ENCODE results near the gene CXCR5.

Gene CXCR5

GRCh38 chr11:118911113-118911879 is 27.6 kb downstream of the CXCR5 start:
- Histone ChIP-seq H3K18ac (ENCODE audit: low read depth in 1 of 2, low read length in 2 of 2) (peak overlapping the region; percentile 96 to 99), H3K4me3 (ENCODE audit: insufficient read depth in 1 of 2, low read depth in 1 of 2, low read length in 2 of 2) (peak overlapping the region; percentile 7 to 52), H4K91ac (ENCODE audit: low read length) (peak overlapping the region; percentile 99), H3K79me1 (replicated peaks; ENCODE audit: low read length, poor library complexity, severe bottlenecking) (peaks cover 10% of the 10 kb centered on the region), H2BK12ac (ENCODE audit: low read length in 2 of 2) (peak overlapping the region; percentile 84 to 99), H2BK120ac (ENCODE audit: low read depth, low read length) (peak overlapping the region; percentile 100), H2AFZ (ENCODE audit: low read depth, low read length) (no peak overlapping the region), H2AK5ac (ENCODE audit: low read length, severe bottlenecking) (peak overlapping the region; percentile 99), H3K4me1 (ENCODE audit: control insufficient read depth, insufficient read depth, low read depth, low read length) (peaks cover 85% of the 10 kb centered on the region), H3K36me3 (ENCODE audit: control insufficient read depth in 1 of 2, insufficient read depth in 2 of 2, low read depth in 1 of 2, low read length in 2 of 2) (peaks cover 19 to 26% of the 10 kb centered on the region in 2 experiments), H3K4ac (ENCODE audit: low read depth in 1 of 2, low read length in 2 of 2) (peak overlapping the region; percentile 93 to 95), H3K23ac (ENCODE audit: low read length in 2 of 2) (peak overlapping the region in 1 of 2 experiments; percentile 85), H4K8ac (ENCODE audit: low read length) (peak overlapping the region; percentile 90), H3K27me3 (ENCODE audit: control insufficient read depth in 1 of 2, insufficient read depth in 1 of 2, low read length in 2 of 2) (no peaks in the 10 kb centered on the region), H3K9ac (ENCODE audit: low read length) (peak overlapping the region; percentile 89), H2BK5ac (ENCODE audit: low read depth, low read length, poor library complexity, severe bottlenecking) (peak overlapping the region; percentile 99), H3K27ac (ENCODE audit: low read length, poor library complexity, severe bottlenecking) (peak overlapping the region; percentile 97), H3K4me2 (ENCODE audit: low read length, poor library complexity, severe bottlenecking) (peak overlapping the region; percentile 64), H3K9me3 (ENCODE audit: control insufficient read depth, low read length) (no peaks in the 10 kb centered on the region), H3K14ac (ENCODE audit: low read length in 2 of 2) (peak overlapping the region in 1 of 2 experiments; percentile 91), H2BK15ac (ENCODE audit: low read depth, poor library complexity, severe bottlenecking) (peak overlapping the region; percentile 92)
- DNase-seq = peak; percentile 83
- WGBS = under 1% methylated on average over 19 of the region's 21 CpGs

- peak overlapping the region in 1 of 2 experiments; percentile 91 for H3K14ac ChIP-seq (ENCODE audit: low read length in 2 of 2)
- H3K27me3 ChIP-seq (ENCODE audit: control insufficient read depth in 1 of 2, insufficient read depth in 1 of 2, low read length in 2 of 2) = no peaks in the 10 kb centered on the region
- WGBS = 2% methylated on average over 22 of the region's 23 CpGs
- H2BK12ac ChIP-seq (ENCODE audit: low read length in 2 of 2) = peak overlapping the region; percentile 84 to 100
- peak overlapping the region; percentile 64 for H3K4me2 ChIP-seq (ENCODE audit: low read length, poor library complexity, severe bottlenecking)
- H3K9ac ChIP-seq (ENCODE audit: low read length) = peak overlapping the region; percentile 89
- no peak overlapping the region for H2AFZ ChIP-seq (ENCODE audit: low read depth, low read length)
- H4K91ac ChIP-seq (ENCODE audit: low read length) = peak overlapping the region; percentile 99
- H4K8ac ChIP-seq (ENCODE audit: low read length) = peak overlapping the region; percentile 90
- H3K36me3 ChIP-seq (ENCODE audit: control insufficient read depth in 1 of 2, insufficient read depth in 2 of 2, low read depth in 1 of 2, low read length in 2 of 2) = peaks cover 11 to 21% of the 10 kb centered on the region in 2 experiments
- peak overlapping the region; percentile 97 for H3K27ac ChIP-seq (ENCODE audit: low read length, poor library complexity, severe bottlenecking)
- no peaks in the 10 kb centered on the region for H3K9me3 ChIP-seq (ENCODE audit: control insufficient read depth, low read length)
- peak overlapping the region; percentile 93 to 95 for H3K4ac ChIP-seq (ENCODE audit: low read depth in 1 of 2, low read length in 2 of 2)
- peak overlapping the region; percentile 31 for H2BK15ac ChIP-seq (ENCODE audit: low read depth, poor library complexity, severe bottlenecking)
- peak overlapping the region; percentile 100 for H2BK120ac ChIP-seq (ENCODE audit: low read depth, low read length)
- peak overlapping the region; percentile 96 to 99 for H3K18ac ChIP-seq (ENCODE audit: low read depth in 1 of 2, low read length in 2 of 2)
- H2AK5ac ChIP-seq (ENCODE audit: low read length, severe bottlenecking) = peak overlapping the region; percentile 99
- peak overlapping the region; percentile 99 for H2BK5ac ChIP-seq (ENCODE audit: low read depth, low read length, poor library complexity, severe bottlenecking)
- H3K4me3 ChIP-seq (ENCODE audit: insufficient read depth in 1 of 2, low read depth in 1 of 2, low read length in 2 of 2) = peak overlapping the region in 1 of 2 experiments; percentile 52
- peak overlapping the region in 1 of 2 experiments; percentile 85 for H3K23ac ChIP-seq (ENCODE audit: low read length in 2 of 2)
- DNase-seq = peak; percentile 96
- peaks cover 10% of the 10 kb centered on the region for H3K79me1 ChIP-seq (replicated peaks; ENCODE audit: low read length, poor library complexity, severe bottlenecking)
- H3K4me1 ChIP-seq (ENCODE audit: control insufficient read depth, insufficient read depth, low read depth, low read length) = peaks cover 91% of the 10 kb centered on the region
Observed at GRCh38 chr11:118911880-118912741, 28.4 kb downstream of the CXCR5 start.

- no peaks in the 10 kb centered on the region for H3K9me3 ChIP-seq (ENCODE audit: control insufficient read depth, low read length)
- H3K27ac ChIP-seq (ENCODE audit: low read length, poor library complexity, severe bottlenecking) = peak overlapping the region; percentile 97
- H3K27me3 ChIP-seq (ENCODE audit: control insufficient read depth in 1 of 2, insufficient read depth in 1 of 2, low read length in 2 of 2) = no peaks in the 10 kb centered on the region
- H4K91ac ChIP-seq (ENCODE audit: low read length) = peak overlapping the region; percentile 95
- peak overlapping the region; percentile 38 to 91 for H3K4ac ChIP-seq (ENCODE audit: low read depth in 1 of 2, low read length in 2 of 2)
- H3K4me1 ChIP-seq (ENCODE audit: control insufficient read depth, insufficient read depth, low read depth, low read length) = peaks cover 89% of the 10 kb centered on the region
- no peak overlapping the region for H2AFZ ChIP-seq (ENCODE audit: low read depth, low read length)
- 22% methylated on average over 12 of the region's 12 CpGs for WGBS
- DNase-seq = peak; percentile 74
- H3K4me2 ChIP-seq (ENCODE audit: low read length, poor library complexity, severe bottlenecking) = no peak overlapping the region
- H3K9ac ChIP-seq (ENCODE audit: low read length) = peak overlapping the region; percentile 89
- H3K36me3 ChIP-seq (ENCODE audit: control insufficient read depth in 1 of 2, insufficient read depth in 2 of 2, low read depth in 1 of 2, low read length in 2 of 2) = peaks cover 4 to 13% of the 10 kb centered on the region in 2 experiments
- H2BK5ac ChIP-seq (ENCODE audit: low read depth, low read length, poor library complexity, severe bottlenecking) = peak overlapping the region; percentile 9
- peak overlapping the region; percentile 31 for H2BK15ac ChIP-seq (ENCODE audit: low read depth, poor library complexity, severe bottlenecking)
- H2BK120ac ChIP-seq (ENCODE audit: low read depth, low read length) = peak overlapping the region; percentile 42
- peaks cover 3% of the 10 kb centered on the region for H3K79me1 ChIP-seq (replicated peaks; ENCODE audit: low read length, poor library complexity, severe bottlenecking)
- H3K4me3 ChIP-seq (ENCODE audit: insufficient read depth in 1 of 2, low read depth in 1 of 2, low read length in 2 of 2) = peak overlapping the region in 1 of 2 experiments; percentile 43
- H3K23ac ChIP-seq (ENCODE audit: low read length in 2 of 2) = peak overlapping the region in 1 of 2 experiments; percentile 10
- H3K14ac ChIP-seq (ENCODE audit: low read length in 2 of 2) = peak overlapping the region in 1 of 2 experiments; percentile 57
- peak overlapping the region; percentile 55 for H4K8ac ChIP-seq (ENCODE audit: low read length)
- H2AK5ac ChIP-seq (ENCODE audit: low read length, severe bottlenecking) = peak overlapping the region; percentile 90
- peak overlapping the region; percentile 59 to 88 for H3K18ac ChIP-seq (ENCODE audit: low read depth in 1 of 2, low read length in 2 of 2)
- peak overlapping the region; percentile 23 to 100 for H2BK12ac ChIP-seq (ENCODE audit: low read length in 2 of 2)
Observed at GRCh38 chr11:118912742-118913410, 29.2 kb downstream of the CXCR5 start.

All from mesenchymal stem cell (in vitro differentiated cells and primary cell).